Measurements from ENCODE around the gene DND1. TPM values are rescaled to one million over a fixed set of nuclear protein-coding genes. Genes with fewer than 3 reads are reported as not detected.

DND1 gene
- total RNA-seq, 1 experiment from 2014 or later = 3.3 TPM

- Mint-ChIP-seq H3K36me3 (peaks cover 29% of the 10 kb centered on the region), H3K4me1 (no peaks in the 10 kb centered on the region), H3K4me3 (no peak overlapping the region), H3K27ac (no peak overlapping the region), H3K9me3 (peaks cover 40% of the 10 kb centered on the region), H3K27me3 (ENCODE audit: low read depth) (peaks cover 43% of the 10 kb centered on the region)
- POLR2A ChIA-PET = no interaction called here
- DNase-seq (ENCODE audit: low spot score) = no peak
- ATAC-seq = no peak
- no peak for TF ChIP-seq NFE2L1 (CRISPR knock-in tag; IDR thresholded peaks at IDR 0.05)
- TF ChIP-seq STAT6 (CRISPR knock-in tag; conservative IDR thresholded peaks at IDR 0.05; ENCODE audit: low read depth) = no peak
- TF ChIP-seq TEAD4 (CRISPR knock-in tag; IDR thresholded peaks at IDR 0.05) = no peak
- no peak for TF ChIP-seq SP1 (CRISPR knock-in tag; conservative IDR thresholded peaks at IDR 0.05)
- TF ChIP-seq ZNF416 (CRISPR knock-in tag; IDR thresholded peaks at IDR 0.05) = no peak
- no peak for TF ChIP-seq AFF4 (CRISPR knock-in tag; IDR thresholded peaks at IDR 0.05; ENCODE audit: borderline replicate concordance)
- TF ChIP-seq ZNF121 (CRISPR knock-in tag; IDR thresholded peaks at IDR 0.05) = no peak
- no peak for TF ChIP-seq GTF2I (CRISPR knock-in tag; conservative IDR thresholded peaks at IDR 0.05)
- TF ChIP-seq GRHL2 (CRISPR knock-in tag; IDR thresholded peaks at IDR 0.05; ENCODE audit: insufficient replicate concordance, severe bottlenecking) = no peak
- TF ChIP-seq NR2C2 (CRISPR knock-in tag; IDR thresholded peaks at IDR 0.05) = no peak
- TF ChIP-seq FOXJ3 (CRISPR knock-in tag; IDR thresholded peaks at IDR 0.05; ENCODE audit: borderline replicate concordance) = no peak
- no peak for TF ChIP-seq ZNF232 (CRISPR knock-in tag; IDR thresholded peaks at IDR 0.05)
- TF ChIP-seq SOX15 (CRISPR knock-in tag; IDR thresholded peaks at IDR 0.05) = no peak
- no peak for TF ChIP-seq MAX (CRISPR knock-in tag; IDR thresholded peaks at IDR 0.05)
- TF ChIP-seq ZNF512 (CRISPR knock-in tag; IDR thresholded peaks at IDR 0.05; ENCODE audit: borderline replicate concordance) = no peak
- no peak for TF ChIP-seq ZNF219 (CRISPR knock-in tag; IDR thresholded peaks at IDR 0.05; ENCODE audit: borderline replicate concordance)
- CTCF ChIA-PET = no interaction called here
Measured at GRCh38 chr5:140631036-140631417, 42.3 kb downstream of the DND1 start.

- POLR2A ChIA-PET = no interaction called here
- H3K4me3 Mint-ChIP-seq = no peak overlapping the region
- no peak for ATAC-seq
- TF ChIP-seq ESRRA (CRISPR knock-in tag; IDR thresholded peaks at IDR 0.05; ENCODE audit: borderline replicate concordance) = no peak
- no peak for TF ChIP-seq TEAD1 (CRISPR knock-in tag; IDR thresholded peaks at IDR 0.05)
- TF ChIP-seq ZNF121 (CRISPR knock-in tag; IDR thresholded peaks at IDR 0.05) = no peak
- no peak for TF ChIP-seq KAT7 (CRISPR knock-in tag; IDR thresholded peaks at IDR 0.05; ENCODE audit: borderline replicate concordance)
- no peak for TF ChIP-seq CREM (CRISPR knock-in tag; IDR thresholded peaks at IDR 0.05)
- no peak for TF ChIP-seq TEAD4 (CRISPR knock-in tag; IDR thresholded peaks at IDR 0.05)
- TF ChIP-seq SP1 (CRISPR knock-in tag; conservative IDR thresholded peaks at IDR 0.05) = no peak
- TF ChIP-seq STAT6 (CRISPR knock-in tag; conservative IDR thresholded peaks at IDR 0.05; ENCODE audit: low read depth) = no peak
- TF ChIP-seq E2F4 (CRISPR knock-in tag; IDR thresholded peaks at IDR 0.05; ENCODE audit: borderline replicate concordance, low read depth) = no peak
Measured at GRCh38 chr5:140630292-140631035, 42.9 kb downstream of the DND1 start.

More at GRCh38 chr5:140630292-140631035, 42.9 kb downstream of the DND1 start:
- no peak overlapping the region for H3K27ac Mint-ChIP-seq
- no peak for DNase-seq (ENCODE audit: low spot score)
- CTCF ChIA-PET = no interaction called here
- H3K4me1 Mint-ChIP-seq = no peaks in the 10 kb centered on the region
- H3K27me3 Mint-ChIP-seq (ENCODE audit: low read depth) = peaks cover 47% of the 10 kb centered on the region
- peaks cover 32% of the 10 kb centered on the region for H3K36me3 Mint-ChIP-seq
- peaks cover 46% of the 10 kb centered on the region for H3K9me3 Mint-ChIP-seq
